ENCODE measurements around the gene TCERG1L. TPM values are rescaled to one million over a fixed set of nuclear protein-coding genes. Genes with fewer than 3 reads are reported as not detected.

The TCERG1L gene
- total RNA-seq, 2 donors from 2014 or later, result 4.0 to 4.2 TPM

GRCh38 chr10:131127138-131127589, 184.4 kb downstream of the TCERG1L start:
- ATAC-seq, result no peak
- H3K27me3 ChIP-seq, result no peaks in the 10 kb centered on the region
- no peak for DNase-seq
- H3K36me3 ChIP-seq (replicated peaks in 1 of 2; ENCODE audit: insufficient read depth in 1 of 2, low read depth in 2 of 2), result no peaks in the 10 kb centered on the region
- peaks cover 14% of the 10 kb centered on the region for H3K4me1 ChIP-seq
- no peak for TF ChIP-seq POLR2A (IDR thresholded peaks at IDR 0.05)
- no peak for TF ChIP-seq CTCF (IDR thresholded peaks at IDR 0.05)
- WGBS, 2 donors, result 68 to 80% methylated on average over 8 to 9 of the region's 9 CpGs
- peak overlapping the region in 1 of 4 donors; percentile 66 for H3K27ac ChIP-seq
- H3K9me3 ChIP-seq, result no peaks in the 10 kb centered on the region
- intact Hi-C loops (cut with DNase I), result no loop called here
- H3K4me3 ChIP-seq, result no peak overlapping the region

- ATAC-seq, result peak; percentile 88
- TF ChIP-seq POLR2A (IDR thresholded peaks at IDR 0.05) (no peak), CTCF (IDR thresholded peaks at IDR 0.05) (peak in 2 of 7 experiments; percentile 12 to 25)
- DNase-seq, result peak; percentile 51 to 87 (median 68)
- Histone ChIP-seq H3K27ac (peak overlapping the region; percentile 28 to 66 (median 43)), H3K4me1 (peaks cover 14% of the 10 kb centered on the region), H3K4me3 (no peak overlapping the region), H3K27me3 (no peaks in the 10 kb centered on the region), H3K9me3 (no peaks in the 10 kb centered on the region), H3K36me3 (replicated peaks in 1 of 2; ENCODE audit: insufficient read depth in 1 of 2, low read depth in 2 of 2) (no peaks in the 10 kb centered on the region)
- WGBS, 2 donors, result 45 to 55% methylated on average over 9 to 14 of the region's 14 CpGs
- intact Hi-C loops (cut with DNase I), result no loop called here
These were observed 185.0 kb downstream of the TCERG1L start for GRCh38 chr10:131126321-131127137.

GRCh38 chr10:131125511-131126225, 185.9 kb downstream of the TCERG1L start:
- peaks cover 14% of the 10 kb centered on the region for H3K4me1 ChIP-seq
- TF ChIP-seq POLR2A (IDR thresholded peaks at IDR 0.05), result no peak
- TF ChIP-seq CTCF (IDR thresholded peaks at IDR 0.05), result no peak
- peak overlapping the region; percentile 28 to 66 (median 43) for H3K27ac ChIP-seq
- DNase-seq, result no peak
- intact Hi-C loops (cut with DNase I), result no loop called here
- no peaks in the 10 kb centered on the region for H3K36me3 ChIP-seq (replicated peaks in 1 of 2; ENCODE audit: insufficient read depth in 1 of 2, low read depth in 2 of 2)
- no peak for ATAC-seq
- H3K4me3 ChIP-seq, result no peak overlapping the region
- H3K27me3 ChIP-seq, result no peaks in the 10 kb centered on the region
- 75 to 90% methylated on average over 8 to 10 of the region's 10 CpGs for WGBS, 2 donors
- no peaks in the 10 kb centered on the region for H3K9me3 ChIP-seq

GRCh38 chr10:131124945-131125344, 186.6 kb downstream of the TCERG1L start:
- peaks cover 20% of the 10 kb centered on the region for H3K4me1 ChIP-seq
- H3K4me3 ChIP-seq, result no peak overlapping the region
- no peak overlapping the region for H3K27ac ChIP-seq
- no peaks in the 10 kb centered on the region for H3K36me3 ChIP-seq (replicated peaks in 1 of 2; ENCODE audit: insufficient read depth in 1 of 2, low read depth in 2 of 2)
- no peak for ATAC-seq
- no peak for DNase-seq
- TF ChIP-seq CTCF (IDR thresholded peaks at IDR 0.05), result no peak
- TF ChIP-seq POLR2A (IDR thresholded peaks at IDR 0.05), result no peak
- no peaks in the 10 kb centered on the region for H3K27me3 ChIP-seq
- intact Hi-C loops (cut with DNase I), result no loop called here
- H3K9me3 ChIP-seq, result no peaks in the 10 kb centered on the region

Measured in body of pancreas (tissue), 4 donors.